ENCODE data around the gene NIM1K.

NIM1K gene

DNA sequence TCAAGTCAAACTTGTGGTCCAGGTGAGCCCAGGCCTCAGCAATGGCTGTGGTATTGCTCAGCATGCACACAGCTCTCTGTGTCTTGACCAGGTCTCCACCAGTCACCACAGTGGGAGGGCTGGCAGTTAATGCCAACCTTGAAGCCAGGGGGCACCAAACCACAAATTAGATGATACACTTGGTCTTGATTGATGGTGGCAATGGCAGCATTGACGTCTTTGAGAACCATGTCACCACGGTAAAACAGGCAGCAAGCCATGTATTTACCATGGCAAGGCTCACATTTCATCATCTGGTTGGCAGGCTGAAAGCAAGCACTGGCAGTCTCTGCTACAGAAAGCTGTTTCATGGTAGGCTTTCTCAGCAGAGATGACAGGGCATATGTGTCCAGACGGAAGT lies 40.0 kb downstream of the NIM1K start:
- H3K79me2 ChIP-seq (ENCODE audit: control insufficient read depth, insufficient read depth, low read length): no peaks in the 10 kb centered on the region
- no peak overlapping the region for H2BK5ac ChIP-seq (ENCODE audit: low read length)
- no peaks in the 10 kb centered on the region for H3K27me3 ChIP-seq (ENCODE audit: insufficient read depth, low read length, poor library complexity)
- no peak overlapping the region for H3K4me3 ChIP-seq (ENCODE audit: low read length)
- H3K79me1 ChIP-seq (ENCODE audit: low read length): no peaks in the 10 kb centered on the region
- H3K4ac ChIP-seq (ENCODE audit: low read depth, low read length): no peak overlapping the region
- peak; percentile 34 for DNase-seq
- H3K27ac ChIP-seq (ENCODE audit: low read depth, low read length): no peak overlapping the region
- H3K9ac ChIP-seq (ENCODE audit: low read length): no peak overlapping the region
- no peak overlapping the region for H4K5ac ChIP-seq (ENCODE audit: low read length)
- no peak overlapping the region for H2AK5ac ChIP-seq (ENCODE audit: low read length)
- WGBS (ENCODE audit: extremely low coverage, insufficient coverage, low lambda C conversion rate): no CpG with 5 or more reads among the region's 3 CpGs
- H2BK15ac ChIP-seq (replicated peaks; ENCODE audit: low read depth): no peak overlapping the region
- no peak overlapping the region for H2BK120ac ChIP-seq (ENCODE audit: low read depth, low read length)
- H3K23ac ChIP-seq (ENCODE audit: low read length): no peak overlapping the region
- no peak overlapping the region for H4K8ac ChIP-seq (ENCODE audit: low read depth, low read length)
- H3K36me3 ChIP-seq (ENCODE audit: control insufficient read depth, insufficient read depth, low read length): no peaks in the 10 kb centered on the region
- no peak overlapping the region for H3K56ac ChIP-seq (ENCODE audit: low read length)
- no peak overlapping the region for H3K4me2 ChIP-seq (ENCODE audit: low read length)
- H3K18ac ChIP-seq (ENCODE audit: low read length): no peak overlapping the region
- no peaks in the 10 kb centered on the region for H3K4me1 ChIP-seq (ENCODE audit: control insufficient read depth, low read depth, low read length)

DNA sequence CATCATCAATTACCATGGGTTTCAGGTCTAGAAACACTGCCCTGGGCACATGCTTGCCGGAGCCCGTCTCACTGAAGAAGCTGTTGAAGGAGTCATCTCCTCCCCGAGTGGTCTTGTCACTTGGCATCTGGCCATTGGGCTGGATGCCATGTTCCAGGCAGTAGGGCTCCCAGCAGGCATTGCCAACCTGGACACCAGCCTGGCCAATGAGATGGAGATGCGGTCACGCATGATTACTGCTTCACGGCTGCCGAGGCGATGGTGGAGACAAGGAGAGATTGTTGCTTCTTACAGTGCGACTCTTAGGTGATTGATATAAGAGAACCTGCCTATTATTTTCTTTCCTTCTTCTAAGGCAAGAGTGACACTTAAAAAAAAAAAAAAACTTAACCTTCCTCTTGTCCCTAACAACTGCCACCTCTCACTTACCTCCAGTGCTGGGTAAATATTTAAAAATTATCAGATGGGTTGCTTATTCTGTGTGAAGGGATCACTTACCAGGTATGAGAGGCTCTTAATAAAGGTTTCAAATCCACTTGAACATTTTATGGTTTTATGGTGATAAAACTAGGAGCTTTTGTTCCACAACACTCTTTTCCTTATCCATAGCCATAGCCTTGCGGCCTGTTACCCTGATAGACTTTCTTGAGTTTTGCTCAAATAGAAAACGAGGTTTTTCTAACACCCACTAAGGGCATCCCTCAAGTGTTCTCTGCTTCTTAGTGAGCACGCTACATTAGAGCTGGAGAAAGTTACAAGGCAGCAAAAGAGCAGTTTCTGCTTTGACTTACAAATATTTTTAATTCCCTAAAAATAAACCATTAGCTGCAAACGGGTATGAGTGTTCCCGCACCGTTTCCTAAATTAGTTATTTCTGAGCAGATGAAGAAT lies 41.2 kb downstream of the NIM1K start:
- H4K8ac ChIP-seq (ENCODE audit: low read depth, low read length): no peak overlapping the region
- H3K4ac ChIP-seq (ENCODE audit: low read depth, low read length): no peak overlapping the region
- H3K4me2 ChIP-seq (ENCODE audit: low read length): no peak overlapping the region
- WGBS (ENCODE audit: extremely low coverage, insufficient coverage, low lambda C conversion rate): no CpG with 5 or more reads among the region's 15 CpGs
- no peak overlapping the region for H3K18ac ChIP-seq (ENCODE audit: low read length)
- no peaks in the 10 kb centered on the region for H3K79me1 ChIP-seq (ENCODE audit: low read length)
- no peak overlapping the region for H2BK5ac ChIP-seq (ENCODE audit: low read length)
- H3K4me1 ChIP-seq (ENCODE audit: control insufficient read depth, low read depth, low read length): no peaks in the 10 kb centered on the region
- no peaks in the 10 kb centered on the region for H3K79me2 ChIP-seq (ENCODE audit: control insufficient read depth, insufficient read depth, low read length)
- no peak for DNase-seq
- H3K9ac ChIP-seq (ENCODE audit: low read length): no peak overlapping the region
- no peak overlapping the region for H4K5ac ChIP-seq (ENCODE audit: low read length)
- no peak overlapping the region for H3K27ac ChIP-seq (ENCODE audit: low read depth, low read length)
- H3K23ac ChIP-seq (ENCODE audit: low read length): no peak overlapping the region
- H3K36me3 ChIP-seq (ENCODE audit: control insufficient read depth, insufficient read depth, low read length): no peaks in the 10 kb centered on the region
- H2AK5ac ChIP-seq (ENCODE audit: low read length): no peak overlapping the region
- H3K4me3 ChIP-seq (ENCODE audit: low read length): no peak overlapping the region
- no peak overlapping the region for H3K56ac ChIP-seq (ENCODE audit: low read length)
- no peaks in the 10 kb centered on the region for H3K27me3 ChIP-seq (ENCODE audit: insufficient read depth, low read length, poor library complexity)
- H2BK15ac ChIP-seq (replicated peaks; ENCODE audit: low read depth): no peak overlapping the region
- no peak overlapping the region for H2BK120ac ChIP-seq (ENCODE audit: low read depth, low read length)

- no peaks in the 10 kb centered on the region for H3K79me2 ChIP-seq (ENCODE audit: control insufficient read depth, insufficient read depth, low read length)
- WGBS (ENCODE audit: extremely low coverage, insufficient coverage, low lambda C conversion rate): no CpG with 5 or more reads among the region's 3 CpGs
- H2BK15ac ChIP-seq (replicated peaks; ENCODE audit: low read depth): no peak overlapping the region
- no peak overlapping the region for H2BK120ac ChIP-seq (ENCODE audit: low read depth, low read length)
- H3K36me3 ChIP-seq (ENCODE audit: control insufficient read depth, insufficient read depth, low read length): no peaks in the 10 kb centered on the region
- no peak overlapping the region for H4K8ac ChIP-seq (ENCODE audit: low read depth, low read length)
- no peak for DNase-seq
- H3K27me3 ChIP-seq (ENCODE audit: insufficient read depth, low read length, poor library complexity): no peaks in the 10 kb centered on the region
- H3K27ac ChIP-seq (ENCODE audit: low read depth, low read length): no peak overlapping the region
- H3K9ac ChIP-seq (ENCODE audit: low read length): no peak overlapping the region
- no peaks in the 10 kb centered on the region for H3K79me1 ChIP-seq (ENCODE audit: low read length)
- H3K4me1 ChIP-seq (ENCODE audit: control insufficient read depth, low read depth, low read length): no peaks in the 10 kb centered on the region
- no peak overlapping the region for H4K5ac ChIP-seq (ENCODE audit: low read length)
- H2BK5ac ChIP-seq (ENCODE audit: low read length): no peak overlapping the region
- H3K18ac ChIP-seq (ENCODE audit: low read length): no peak overlapping the region
- no peak overlapping the region for H3K4me2 ChIP-seq (ENCODE audit: low read length)
- no peak overlapping the region for H3K4me3 ChIP-seq (ENCODE audit: low read length)
- H3K4ac ChIP-seq (ENCODE audit: low read depth, low read length): no peak overlapping the region
- H3K23ac ChIP-seq (ENCODE audit: low read length): no peak overlapping the region
- no peak overlapping the region for H3K56ac ChIP-seq (ENCODE audit: low read length)
- H2AK5ac ChIP-seq (ENCODE audit: low read length): no peak overlapping the region
Measured at GRCh38 chr5:43233946-43234345, 41.9 kb downstream of the NIM1K start.

GRCh38 chr5:43236653-43237355 lies 44.8 kb downstream of the NIM1K start:
- Histone ChIP-seq H4K5ac (ENCODE audit: low read length) (no peak overlapping the region), H3K36me3 (ENCODE audit: control insufficient read depth, insufficient read depth, low read length) (no peaks in the 10 kb centered on the region), H3K79me2 (ENCODE audit: control insufficient read depth, insufficient read depth, low read length) (no peaks in the 10 kb centered on the region), H3K9ac (ENCODE audit: low read length) (no peak overlapping the region), H3K4me2 (ENCODE audit: low read length) (no peak overlapping the region), H3K27ac (ENCODE audit: low read depth, low read length) (no peak overlapping the region), H2AK5ac (ENCODE audit: low read length) (no peak overlapping the region), H3K4me1 (ENCODE audit: control insufficient read depth, low read depth, low read length) (no peaks in the 10 kb centered on the region), H3K27me3 (ENCODE audit: insufficient read depth, low read length, poor library complexity) (no peaks in the 10 kb centered on the region), H3K18ac (ENCODE audit: low read length) (no peak overlapping the region), H3K4me3 (ENCODE audit: low read length) (no peak overlapping the region), H2BK5ac (ENCODE audit: low read length) (no peak overlapping the region), H3K56ac (ENCODE audit: low read length) (no peak overlapping the region), H3K4ac (ENCODE audit: low read depth, low read length) (no peak overlapping the region), H3K79me1 (ENCODE audit: low read length) (no peaks in the 10 kb centered on the region), H3K23ac (ENCODE audit: low read length) (no peak overlapping the region), H2BK120ac (ENCODE audit: low read depth, low read length) (no peak overlapping the region), H4K8ac (ENCODE audit: low read depth, low read length) (no peak overlapping the region), H2BK15ac (replicated peaks; ENCODE audit: low read depth) (no peak overlapping the region)
- no peak for DNase-seq
- WGBS (ENCODE audit: extremely low coverage, insufficient coverage, low lambda C conversion rate): no CpG with 5 or more reads among the region's 5 CpGs

- Histone ChIP-seq H3K36me3 (ENCODE audit: control insufficient read depth, insufficient read depth, low read length) (no peaks in the 10 kb centered on the region), H3K4me1 (ENCODE audit: control insufficient read depth, low read depth, low read length) (no peaks in the 10 kb centered on the region), H3K4me3 (ENCODE audit: low read length) (no peak overlapping the region), H2BK120ac (ENCODE audit: low read depth, low read length) (no peak overlapping the region), H2AK5ac (ENCODE audit: low read length) (no peak overlapping the region), H3K4ac (ENCODE audit: low read depth, low read length) (no peak overlapping the region), H3K23ac (ENCODE audit: low read length) (no peak overlapping the region), H4K5ac (ENCODE audit: low read length) (no peak overlapping the region), H3K27ac (ENCODE audit: low read depth, low read length) (no peak overlapping the region), H3K18ac (ENCODE audit: low read length) (no peak overlapping the region), H3K4me2 (ENCODE audit: low read length) (no peak overlapping the region), H3K56ac (ENCODE audit: low read length) (no peak overlapping the region), H2BK15ac (replicated peaks; ENCODE audit: low read depth) (no peak overlapping the region), H3K79me2 (ENCODE audit: control insufficient read depth, insufficient read depth, low read length) (no peaks in the 10 kb centered on the region), H3K79me1 (ENCODE audit: low read length) (no peaks in the 10 kb centered on the region), H3K9ac (ENCODE audit: low read length) (no peak overlapping the region), H4K8ac (ENCODE audit: low read depth, low read length) (no peak overlapping the region), H3K27me3 (ENCODE audit: insufficient read depth, low read length, poor library complexity) (no peaks in the 10 kb centered on the region), H2BK5ac (ENCODE audit: low read length) (no peak overlapping the region)
- WGBS (ENCODE audit: extremely low coverage, insufficient coverage, low lambda C conversion rate): no CpG with 5 or more reads among the region's 1 CpG
- DNase-seq: no peak
Measured at GRCh38 chr5:43242196-43242595, 50.2 kb downstream of the NIM1K start.

Data from mesendoderm (in vitro differentiated cells).